Stimulated activated CD4-positive, alpha-beta T cell treated with anti-CD3 and anti-CD28 coated beads, Interleukin-12 subunit alpha, Interleukin-12 subunit beta, amount 100 ng/mL, for 4 hours (primary cell): ENCODE data around the gene LRRC49.
"Not testable (repeated sequence)": the region's sequence is repeated elsewhere in the genome, so short reads cannot be mapped to it uniquely, and the experiment has no call there.

Experiments used
- DNase-seq: peaks from one replicate; pipeline ENCODE4 v3.0.0-alpha.2; 2020

The LRRC49 gene

GRCh38 chr15:70869346-70869745 is 23.3 kb upstream of the LRRC49 start:
- DNase-seq, result no peak

- DNase-seq, result no peak
Observed at GRCh38 chr15:70870051-70870450, 22.6 kb upstream of the LRRC49 start.

- DNase-seq, result not testable (repeated sequence)
Observed at GRCh38 chr15:70871490-70871889, 21.1 kb upstream of the LRRC49 start.

- no peak for DNase-seq
Observed at GRCh38 chr15:70873232-70874054, 19.2 kb upstream of the LRRC49 start.

GRCh38 chr15:70875001-70875782 is 17.4 kb upstream of the LRRC49 start:
- no peak for DNase-seq

GRCh38 chr15:70876011-70876410 is 16.6 kb upstream of the LRRC49 start:
- DNase-seq, result no peak

GRCh38 chr15:70876683-70877082 is 15.9 kb upstream of the LRRC49 start:
- DNase-seq, result no peak

GRCh38 chr15:70879401-70879800 is 13.2 kb upstream of the LRRC49 start:
- no peak for DNase-seq

- DNase-seq, result no peak
Observed at GRCh38 chr15:70880781-70881180, 11.8 kb upstream of the LRRC49 start.

GRCh38 chr15:70882361-70882760 is 10.3 kb upstream of the LRRC49 start:
- DNase-seq, result no peak

- DNase-seq, result no peak
Observed at GRCh38 chr15:70892912-70893560, 410 bp downstream of the LRRC49 start.

GRCh38 chr15:70902107-70902506 is 9.5 kb downstream of the LRRC49 start:
- DNase-seq, result no peak

GRCh38 chr15:70906842-70907241 is 14.2 kb downstream of the LRRC49 start:
- no peak for DNase-seq

- DNase-seq, result no peak
Observed at GRCh38 chr15:70907784-70908471, 15.3 kb downstream of the LRRC49 start.

GRCh38 chr15:70910958-70911357 is 18.3 kb downstream of the LRRC49 start:
- no peak for DNase-seq

- DNase-seq, result no peak
Observed at GRCh38 chr15:70912187-70912586, 19.6 kb downstream of the LRRC49 start.

- no peak for DNase-seq
Observed at GRCh38 chr15:70916531-70916930, 23.9 kb downstream of the LRRC49 start.

- no peak for DNase-seq
Observed at GRCh38 chr15:70917955-70918354, 25.3 kb downstream of the LRRC49 start.

GRCh38 chr15:70920981-70921696 is 28.5 kb downstream of the LRRC49 start:
- DNase-seq, result no peak

- DNase-seq, result no peak
Observed at GRCh38 chr15:70922119-70922518, 29.5 kb downstream of the LRRC49 start.

GRCh38 chr15:70923311-70924080 is 30.9 kb downstream of the LRRC49 start:
- no peak for DNase-seq

GRCh38 chr15:70926914-70927313 is 34.3 kb downstream of the LRRC49 start:
- not testable (repeated sequence) for DNase-seq
